ENCODE data around the gene EPB41L2. TPM values are rescaled to one million over a fixed set of nuclear protein-coding genes. Genes with fewer than 3 reads are reported as not detected.

The EPB41L2 gene
- total and polyA plus RNA-seq, 2 experiments from 2014 or later: 76.2 to 91.7 TPM

DNA sequence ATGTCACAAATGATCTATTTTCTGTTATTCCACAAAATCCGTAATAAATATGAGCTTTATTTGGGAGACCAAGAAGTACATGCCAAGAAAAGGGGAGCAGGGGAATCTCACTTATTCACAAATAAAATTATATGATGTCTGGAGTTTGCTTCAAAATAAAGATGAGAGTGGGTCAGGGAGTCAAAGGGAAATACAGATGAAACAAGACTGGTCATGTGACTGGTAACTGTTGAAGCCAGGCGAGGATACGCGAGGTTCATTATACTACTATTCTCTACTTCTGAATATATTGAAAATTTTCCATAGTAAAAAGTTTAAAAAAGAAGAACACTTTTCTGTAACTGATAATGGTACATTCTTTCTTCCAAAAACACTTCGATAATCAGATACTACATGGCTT is 14.6 kb downstream of the EPB41L2 start:
- H3K4me1 ChIP-seq (ENCODE audit: insufficient read depth): no peaks in the 10 kb centered on the region
- Mint-ChIP-seq H3K4me1 (no peaks in the 10 kb centered on the region), H3K27me3 (ENCODE audit: insufficient read depth, low read depth, poor library complexity) (no peaks in the 10 kb centered on the region), H3K9me3 (peaks cover 2% of the 10 kb centered on the region; the same call in 1 of the 3 replicates), H3K36me3 (ENCODE audit: low read depth) (peaks cover 3% of the 10 kb centered on the region; the same call in 2 of the 3 replicates), H3K27ac (no peak overlapping the region), H3K4me3 (no peak overlapping the region)
- H3K36me3 ChIP-seq (ENCODE audit: insufficient read depth): no peaks in the 10 kb centered on the region
- DNase-seq (ENCODE audit: low spot score) (no peak), ATAC-seq (no peak)
- no peaks in the 10 kb centered on the region for H3F3A ChIP-seq (replicated peaks; ENCODE audit: low read depth)
- H3K4me3 ChIP-seq: no peak overlapping the region
- no peak overlapping the region for H3K4me2 ChIP-seq
- peaks cover 9% of the 10 kb centered on the region for H4K20me1 ChIP-seq (replicated peaks; ENCODE audit: insufficient read depth)
- TF ChIP-seq EZH2phosphoT487 (IDR thresholded peaks at IDR 0.05; ENCODE audit: unreplicated experiment) (no peak), CREB1 (CRISPR knock-in tag; IDR thresholded peaks at IDR 0.05; ENCODE audit: low read depth) (no peak)
- H3K9me2 ChIP-seq (ENCODE audit: insufficient read depth): no peaks in the 10 kb centered on the region
- peaks cover 84% of the 10 kb centered on the region for H3K79me2 ChIP-seq (replicated peaks; ENCODE audit: insufficient read depth)
- no peak overlapping the region for H3K27ac ChIP-seq (ENCODE audit: low read depth)
- no peak overlapping the region for H2AFZ ChIP-seq
- H3K27me3 ChIP-seq (ENCODE audit: insufficient read depth): no peaks in the 10 kb centered on the region

DNA sequence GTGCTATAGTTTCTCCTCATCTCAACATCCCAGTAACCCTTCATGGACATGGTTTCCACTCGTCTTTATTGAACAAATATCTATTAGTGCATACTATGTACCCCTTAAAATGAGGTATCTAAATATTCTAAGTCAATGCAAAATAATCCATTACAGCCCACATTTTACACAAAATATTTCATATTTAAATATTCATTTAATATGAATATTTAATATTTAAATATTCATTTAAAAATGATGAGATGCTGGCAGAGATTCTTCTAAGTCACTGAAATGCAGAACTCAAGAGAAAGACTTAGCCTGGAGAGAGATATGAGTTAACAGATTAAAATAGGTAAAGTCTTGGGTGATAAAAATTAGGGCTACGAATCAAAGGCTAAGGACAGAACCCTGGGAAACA is 17.9 kb downstream of the EPB41L2 start:
- Histone ChIP-seq H3K9me2 (ENCODE audit: insufficient read depth) (no peaks in the 10 kb centered on the region), H3K4me3 (no peak overlapping the region), H3K27ac (ENCODE audit: low read depth) (no peak overlapping the region), H3K4me2 (no peak overlapping the region), H3F3A (replicated peaks; ENCODE audit: low read depth) (no peaks in the 10 kb centered on the region), H3K36me3 (ENCODE audit: insufficient read depth) (no peaks in the 10 kb centered on the region), H3K4me1 (ENCODE audit: insufficient read depth) (no peaks in the 10 kb centered on the region), H3K27me3 (ENCODE audit: insufficient read depth) (no peaks in the 10 kb centered on the region), H2AFZ (no peak overlapping the region), H3K79me2 (replicated peaks; ENCODE audit: insufficient read depth) (peaks cover 74% of the 10 kb centered on the region), H4K20me1 (replicated peaks; ENCODE audit: insufficient read depth) (peaks cover 9% of the 10 kb centered on the region)
- TF ChIP-seq NANOG (IDR thresholded peaks at IDR 0.05; ENCODE audit: borderline replicate concordance) (no peak), EZH2 (IDR thresholded peaks at IDR 0.05; ENCODE audit: low read depth, unreplicated experiment) (no peak), POLR2AphosphoS5 (IDR thresholded peaks at IDR 0.05; ENCODE audit: low read depth) (no peak)
- TF ChIP-seq, protein P1, sequence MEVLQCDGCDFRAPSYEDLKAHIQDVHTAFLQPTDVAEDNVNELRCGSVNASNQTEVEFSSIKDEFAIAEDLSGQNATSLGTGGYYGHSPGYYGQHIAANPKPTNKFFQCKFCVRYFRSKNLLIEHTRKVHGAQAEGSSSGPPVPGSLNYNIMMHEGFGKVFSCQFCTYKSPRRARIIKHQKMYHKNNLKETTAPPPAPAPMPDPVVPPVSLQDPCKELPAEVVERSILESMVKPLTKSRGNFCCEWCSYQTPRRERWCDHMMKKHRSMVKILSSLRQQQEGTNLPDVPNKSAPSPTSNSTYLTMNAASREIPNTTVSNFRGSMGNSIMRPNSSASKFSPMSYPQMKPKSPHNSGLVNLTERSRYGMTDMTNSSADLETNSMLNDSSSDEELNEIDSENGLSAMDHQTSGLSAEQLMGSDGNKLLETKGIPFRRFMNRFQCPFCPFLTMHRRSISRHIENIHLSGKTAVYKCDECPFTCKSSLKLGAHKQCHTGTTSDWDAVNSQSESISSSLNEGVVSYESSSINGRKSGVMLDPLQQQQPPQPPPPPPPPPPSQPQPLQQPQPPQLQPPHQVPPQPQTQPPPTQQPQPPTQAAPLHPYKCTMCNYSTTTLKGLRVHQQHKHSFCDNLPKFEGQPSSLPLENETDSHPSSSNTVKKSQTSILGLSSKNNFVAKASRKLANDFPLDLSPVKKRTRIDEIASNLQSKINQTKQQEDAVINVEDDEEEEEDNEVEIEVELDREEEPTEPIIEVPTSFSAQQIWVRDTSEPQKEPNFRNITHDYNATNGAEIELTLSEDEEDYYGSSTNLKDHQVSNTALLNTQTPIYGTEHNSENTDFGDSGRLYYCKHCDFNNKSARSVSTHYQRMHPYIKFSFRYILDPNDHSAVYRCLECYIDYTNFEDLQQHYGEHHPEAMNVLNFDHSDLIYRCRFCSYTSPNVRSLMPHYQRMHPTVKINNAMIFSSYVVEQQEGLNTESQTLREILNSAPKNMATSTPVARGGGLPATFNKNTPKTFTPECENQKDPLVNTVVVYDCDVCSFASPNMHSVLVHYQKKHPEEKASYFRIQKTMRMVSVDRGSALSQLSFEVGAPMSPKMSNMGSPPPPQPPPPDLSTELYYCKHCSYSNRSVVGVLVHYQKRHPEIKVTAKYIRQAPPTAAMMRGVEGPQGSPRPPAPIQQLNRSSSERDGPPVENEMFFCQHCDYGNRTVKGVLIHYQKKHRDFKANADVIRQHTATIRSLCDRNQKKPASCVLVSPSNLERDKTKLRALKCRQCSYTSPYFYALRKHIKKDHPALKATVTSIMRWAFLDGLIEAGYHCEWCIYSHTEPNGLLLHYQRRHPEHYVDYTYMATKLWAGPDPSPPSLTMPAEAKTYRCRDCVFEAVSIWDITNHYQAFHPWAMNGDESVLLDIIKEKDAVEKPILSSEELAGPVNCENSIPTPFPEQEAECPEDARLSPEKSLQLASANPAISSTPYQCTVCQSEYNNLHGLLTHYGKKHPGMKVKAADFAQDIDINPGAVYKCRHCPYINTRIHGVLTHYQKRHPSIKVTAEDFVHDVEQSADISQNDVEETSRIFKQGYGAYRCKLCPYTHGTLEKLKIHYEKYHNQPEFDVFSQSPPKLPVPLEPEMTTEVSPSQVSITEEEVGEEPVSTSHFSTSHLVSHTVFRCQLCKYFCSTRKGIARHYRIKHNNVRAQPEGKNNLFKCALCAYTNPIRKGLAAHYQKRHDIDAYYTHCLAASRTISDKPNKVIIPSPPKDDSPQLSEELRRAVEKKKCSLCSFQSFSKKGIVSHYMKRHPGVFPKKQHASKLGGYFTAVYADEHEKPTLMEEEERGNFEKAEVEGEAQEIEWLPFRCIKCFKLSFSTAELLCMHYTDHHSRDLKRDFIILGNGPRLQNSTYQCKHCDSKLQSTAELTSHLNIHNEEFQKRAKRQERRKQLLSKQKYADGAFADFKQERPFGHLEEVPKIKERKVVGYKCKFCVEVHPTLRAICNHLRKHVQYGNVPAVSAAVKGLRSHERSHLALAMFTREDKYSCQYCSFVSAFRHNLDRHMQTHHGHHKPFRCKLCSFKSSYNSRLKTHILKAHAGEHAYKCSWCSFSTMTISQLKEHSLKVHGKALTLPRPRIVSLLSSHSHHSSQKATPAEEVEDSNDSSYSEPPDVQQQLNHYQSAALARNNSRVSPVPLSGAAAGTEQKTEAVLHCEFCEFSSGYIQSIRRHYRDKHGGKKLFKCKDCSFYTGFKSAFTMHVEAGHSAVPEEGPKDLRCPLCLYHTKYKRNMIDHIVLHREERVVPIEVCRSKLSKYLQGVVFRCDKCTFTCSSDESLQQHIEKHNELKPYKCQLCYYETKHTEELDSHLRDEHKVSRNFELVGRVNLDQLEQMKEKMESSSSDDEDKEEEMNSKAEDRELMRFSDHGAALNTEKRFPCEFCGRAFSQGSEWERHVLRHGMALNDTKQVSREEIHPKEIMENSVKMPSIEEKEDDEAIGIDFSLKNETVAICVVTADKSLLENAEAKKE (CRISPR knock-in tag; IDR thresholded peaks at IDR 0.05): no peak
- TF ChIP-seq, protein P2, sequence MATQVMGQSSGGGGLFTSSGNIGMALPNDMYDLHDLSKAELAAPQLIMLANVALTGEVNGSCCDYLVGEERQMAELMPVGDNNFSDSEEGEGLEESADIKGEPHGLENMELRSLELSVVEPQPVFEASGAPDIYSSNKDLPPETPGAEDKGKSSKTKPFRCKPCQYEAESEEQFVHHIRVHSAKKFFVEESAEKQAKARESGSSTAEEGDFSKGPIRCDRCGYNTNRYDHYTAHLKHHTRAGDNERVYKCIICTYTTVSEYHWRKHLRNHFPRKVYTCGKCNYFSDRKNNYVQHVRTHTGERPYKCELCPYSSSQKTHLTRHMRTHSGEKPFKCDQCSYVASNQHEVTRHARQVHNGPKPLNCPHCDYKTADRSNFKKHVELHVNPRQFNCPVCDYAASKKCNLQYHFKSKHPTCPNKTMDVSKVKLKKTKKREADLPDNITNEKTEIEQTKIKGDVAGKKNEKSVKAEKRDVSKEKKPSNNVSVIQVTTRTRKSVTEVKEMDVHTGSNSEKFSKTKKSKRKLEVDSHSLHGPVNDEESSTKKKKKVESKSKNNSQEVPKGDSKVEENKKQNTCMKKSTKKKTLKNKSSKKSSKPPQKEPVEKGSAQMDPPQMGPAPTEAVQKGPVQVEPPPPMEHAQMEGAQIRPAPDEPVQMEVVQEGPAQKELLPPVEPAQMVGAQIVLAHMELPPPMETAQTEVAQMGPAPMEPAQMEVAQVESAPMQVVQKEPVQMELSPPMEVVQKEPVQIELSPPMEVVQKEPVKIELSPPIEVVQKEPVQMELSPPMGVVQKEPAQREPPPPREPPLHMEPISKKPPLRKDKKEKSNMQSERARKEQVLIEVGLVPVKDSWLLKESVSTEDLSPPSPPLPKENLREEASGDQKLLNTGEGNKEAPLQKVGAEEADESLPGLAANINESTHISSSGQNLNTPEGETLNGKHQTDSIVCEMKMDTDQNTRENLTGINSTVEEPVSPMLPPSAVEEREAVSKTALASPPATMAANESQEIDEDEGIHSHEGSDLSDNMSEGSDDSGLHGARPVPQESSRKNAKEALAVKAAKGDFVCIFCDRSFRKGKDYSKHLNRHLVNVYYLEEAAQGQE (IDR thresholded peaks at IDR 0.05; ENCODE audit: unreplicated experiment): no peak
- H3K9me3 Mint-ChIP-seq: no peaks in the 10 kb centered on the region
- DNase-seq (ENCODE audit: low spot score) (no peak), ATAC-seq (no peak)
- no peaks in the 10 kb centered on the region for H3K4me1 Mint-ChIP-seq
- H3K4me3 Mint-ChIP-seq: no peak overlapping the region
- H3K27ac Mint-ChIP-seq: no peak overlapping the region
- no peaks in the 10 kb centered on the region for H3K36me3 Mint-ChIP-seq (ENCODE audit: low read depth)
- no peaks in the 10 kb centered on the region for H3K27me3 Mint-ChIP-seq (ENCODE audit: insufficient read depth, low read depth, poor library complexity)

All from GM23338 (cell line).